Type B pancreatic cell (in vitro differentiated cells): ENCODE results near the gene FANCC. TPM values are rescaled to one million over a fixed set of nuclear protein-coding genes. Genes with fewer than 3 reads are reported as not detected.
A peak's percentile ranks its signal among the peaks of the same experiment; 100 is the strongest.

Source experiments
- DNase-seq: peaks from one replicate; pipeline ENCODE4 v3.0.0; 2021; ENCODE audit warnings: mixed read lengths; ENCODE audit not compliant: unreplicated experiment; ENCODE audit errors: extremely low spot score
- H3K27ac Mint-ChIP-seq: 2 replicates; pipeline ENCODE4 v1.8.0; 2021; ENCODE audit warnings: mild to moderate bottlenecking, mixed read lengths
- H3K27me3 Mint-ChIP-seq: 2 replicates; pipeline ENCODE4 v1.8.0; 2021; ENCODE audit warnings: mixed read lengths
- H3K36me3 Mint-ChIP-seq: 2 replicates; pipeline ENCODE4 v1.8.0; 2021; ENCODE audit warnings: mixed read lengths
- H3K4me1 Mint-ChIP-seq: one replicate; pipeline ENCODE4 v1.8.0; 2021; ENCODE audit warnings: mixed read lengths; ENCODE audit not compliant: unreplicated experiment
- H3K4me3 Mint-ChIP-seq: 2 replicates; pipeline ENCODE4 v1.8.0; 2021; ENCODE audit warnings: mild to moderate bottlenecking, mixed read lengths
- H3K9me3 Mint-ChIP-seq: 2 replicates; pipeline ENCODE4 v1.8.0; 2021; ENCODE audit warnings: mixed read lengths
- total RNA-seq: library from RNA; stranded (reverse); gene quantifications from 2 replicates; pipeline ENCODE4 v1.2.1, GENCODE V29; 2021; ENCODE audit warnings: low replicate concordance
- TF ChIP-seq, protein P1 (sequence below): fragments of 200-600 bp; sonication (generic); conservative IDR thresholded peaks from 2 replicates; pipeline ENCODE4 v1.5.0; 2021; ENCODE audit warnings: antibody characterized with exemption, mild to moderate bottlenecking

The FANCC gene
- total RNA-seq, 1 donor from 2014 or later = 19.2 TPM

- no peak for DNase-seq
- Mint-ChIP-seq H3K4me1 (peaks cover 23% of the 10 kb centered on the region), H3K27me3 (peaks cover 5% of the 10 kb centered on the region), H3K9me3 (no peaks in the 10 kb centered on the region), H3K27ac (no peak overlapping the region), H3K36me3 (no peaks in the 10 kb centered on the region), H3K4me3 (no peak overlapping the region)
- TF ChIP-seq, protein P1, sequence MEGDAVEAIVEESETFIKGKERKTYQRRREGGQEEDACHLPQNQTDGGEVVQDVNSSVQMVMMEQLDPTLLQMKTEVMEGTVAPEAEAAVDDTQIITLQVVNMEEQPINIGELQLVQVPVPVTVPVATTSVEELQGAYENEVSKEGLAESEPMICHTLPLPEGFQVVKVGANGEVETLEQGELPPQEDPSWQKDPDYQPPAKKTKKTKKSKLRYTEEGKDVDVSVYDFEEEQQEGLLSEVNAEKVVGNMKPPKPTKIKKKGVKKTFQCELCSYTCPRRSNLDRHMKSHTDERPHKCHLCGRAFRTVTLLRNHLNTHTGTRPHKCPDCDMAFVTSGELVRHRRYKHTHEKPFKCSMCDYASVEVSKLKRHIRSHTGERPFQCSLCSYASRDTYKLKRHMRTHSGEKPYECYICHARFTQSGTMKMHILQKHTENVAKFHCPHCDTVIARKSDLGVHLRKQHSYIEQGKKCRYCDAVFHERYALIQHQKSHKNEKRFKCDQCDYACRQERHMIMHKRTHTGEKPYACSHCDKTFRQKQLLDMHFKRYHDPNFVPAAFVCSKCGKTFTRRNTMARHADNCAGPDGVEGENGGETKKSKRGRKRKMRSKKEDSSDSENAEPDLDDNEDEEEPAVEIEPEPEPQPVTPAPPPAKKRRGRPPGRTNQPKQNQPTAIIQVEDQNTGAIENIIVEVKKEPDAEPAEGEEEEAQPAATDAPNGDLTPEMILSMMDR = peak; percentile 17
Measured at GRCh38 chr9:95360866-95361265, 43.4 kb upstream of the FANCC start.

GRCh38 chr9:95357316-95357715, 39.8 kb upstream of the FANCC start:
- peaks cover 6% of the 10 kb centered on the region for H3K4me1 Mint-ChIP-seq

DNA sequence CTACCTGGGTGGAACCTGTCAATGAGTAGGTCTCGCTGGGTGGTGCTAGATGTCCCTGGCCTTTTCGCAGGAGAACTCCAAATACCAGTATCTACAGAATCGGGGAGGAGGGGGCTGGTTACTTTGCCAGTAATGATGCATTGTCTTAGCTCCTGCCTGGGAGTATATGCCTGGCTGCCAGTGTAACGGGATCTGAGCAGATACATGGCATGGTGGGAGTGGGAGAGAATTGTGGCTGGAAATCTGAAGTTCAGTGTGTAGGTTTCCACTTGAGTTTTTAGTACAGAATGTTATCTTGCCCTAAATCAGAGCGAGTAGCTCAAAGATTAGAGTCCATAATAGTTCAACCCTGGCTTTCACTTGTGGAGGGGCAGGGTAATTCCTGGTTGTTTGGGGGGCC, 38.0 kb upstream of the FANCC start:
- no peak overlapping the region for H3K27ac Mint-ChIP-seq
- TF ChIP-seq, protein P1 = no peak
- H3K36me3 Mint-ChIP-seq = no peaks in the 10 kb centered on the region
- no peak for DNase-seq
- H3K27me3 Mint-ChIP-seq = peaks cover 9% of the 10 kb centered on the region
- H3K4me1 Mint-ChIP-seq = no peaks in the 10 kb centered on the region
- H3K4me3 Mint-ChIP-seq = no peak overlapping the region
- no peaks in the 10 kb centered on the region for H3K9me3 Mint-ChIP-seq

More at GRCh38 chr9:95357316-95357715, 39.8 kb upstream of the FANCC start:
- TF ChIP-seq, protein P1 = no peak
- Mint-ChIP-seq H3K27me3 (no peaks in the 10 kb centered on the region), H3K27ac (no peak overlapping the region), H3K4me3 (no peak overlapping the region), H3K9me3 (no peaks in the 10 kb centered on the region), H3K36me3 (no peaks in the 10 kb centered on the region)
- no peak for DNase-seq

- no peaks in the 10 kb centered on the region for H3K9me3 Mint-ChIP-seq
- H3K27me3 Mint-ChIP-seq = peaks cover 35% of the 10 kb centered on the region
- no peak for DNase-seq
- no peak overlapping the region for H3K27ac Mint-ChIP-seq
- H3K36me3 Mint-ChIP-seq = peaks cover 4% of the 10 kb centered on the region
- no peaks in the 10 kb centered on the region for H3K4me1 Mint-ChIP-seq
- peak overlapping the region; percentile 58 for H3K4me3 Mint-ChIP-seq
- TF ChIP-seq, protein P1 = no peak
Measured at GRCh38 chr9:95351051-95351450, 33.5 kb upstream of the FANCC start.

DNA sequence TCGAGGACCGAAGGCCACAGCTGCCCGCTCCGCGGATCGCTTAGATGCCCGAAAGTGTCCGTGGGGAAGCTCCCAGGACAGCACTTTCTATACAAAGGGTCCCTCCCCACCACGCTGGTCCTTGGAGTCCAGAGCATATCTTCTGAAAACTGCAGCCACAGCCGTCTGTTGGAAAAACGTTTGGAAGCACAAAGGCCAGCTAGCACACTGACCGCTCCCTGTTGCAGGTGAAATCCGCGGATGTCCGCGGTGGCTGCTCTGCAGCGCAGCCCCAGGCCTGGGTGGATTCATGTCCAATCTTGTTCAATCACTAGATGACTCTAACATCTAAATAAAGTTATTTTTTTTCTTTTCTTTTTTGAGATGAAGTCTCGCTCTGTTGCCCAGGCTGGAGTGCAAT, 32.8 kb upstream of the FANCC start:
- DNase-seq = no peak
- H3K27ac Mint-ChIP-seq = no peak overlapping the region
- no peaks in the 10 kb centered on the region for H3K9me3 Mint-ChIP-seq
- TF ChIP-seq, protein P1 = no peak
- H3K4me1 Mint-ChIP-seq = no peaks in the 10 kb centered on the region
- peak overlapping the region; percentile 81 for H3K4me3 Mint-ChIP-seq
- peaks cover 35% of the 10 kb centered on the region for H3K27me3 Mint-ChIP-seq
- H3K36me3 Mint-ChIP-seq = peaks cover 4% of the 10 kb centered on the region
